Spleen (tissue), 11 donors: ENCODE results near the gene PHACTR1. TPM values are rescaled to one million over a fixed set of nuclear protein-coding genes. Genes with fewer than 3 reads are reported as not detected.

ENCODE experiments used
- DNase-seq: peaks from one replicate; pipeline ENCODE4 v3.0.0-alpha.2; 2020
- H3K27ac ChIP-seq, 8 donors: fragments of 200-600 bp; sonication (generic) in 7 of 8; 1 replicate in 4 of 8; 2 replicates in 4 of 8; pipeline versions ENCODE4 v1.5.0 to v1.8.0; 2016 to 2021; ENCODE audit warnings: inconsistent platforms in 4 of 8, mild to moderate bottlenecking in 4 of 8, moderate library complexity in 1 of 8
- H3K27me3 ChIP-seq, 7 donors: fragments of 200-600 bp; sonication (generic) in 6 of 7; replicated peaks in 1 of 7; 1 replicate in 4 of 7; 2 replicates in 3 of 7; pipeline versions ENCODE4 v1.5.0 to v1.8.0; 2016 to 2021; ENCODE audit warnings: inconsistent platforms in 3 of 7, mild to moderate bottlenecking in 1 of 7
- H3K36me3 ChIP-seq, 6 donors: fragments of 200-600 bp; sonication (generic) in 5 of 6; 1 replicate in 4 of 6; 2 replicates in 2 of 6; pipeline versions ENCODE4 v1.5.0 to v1.8.0; 2016 to 2021; ENCODE audit warnings: inconsistent platforms in 2 of 6
- H3K4me1 ChIP-seq, 6 donors: fragments of 200-600 bp; sonication (generic) in 5 of 6; 1 replicate in 3 of 6; 2 replicates in 3 of 6; pipeline versions ENCODE4 v1.5.0 to v1.8.0; 2016 to 2021; ENCODE audit warnings: inconsistent platforms in 3 of 6
- H3K4me3 ChIP-seq, 8 donors: fragments of 200-600 bp; sonication (generic) in 7 of 8; 1 replicate in 4 of 8; 2 replicates in 4 of 8; pipeline versions ENCODE4 v1.5.0 to v1.8.0; 2016 to 2021; ENCODE audit warnings: inconsistent platforms in 4 of 8, mild to moderate bottlenecking in 4 of 8, moderate library complexity in 2 of 8
- H3K9me3 ChIP-seq, 8 donors: fragments of 200-600 bp; sonication (generic) in 7 of 8; 1 replicate in 4 of 8; 2 replicates in 4 of 8; pipeline versions ENCODE4 v1.5.0 to v1.8.0; 2016 to 2021; ENCODE audit warnings: inconsistent platforms in 4 of 8
- POLR2A ChIP-seq, 3 donors: fragments of 450-650 bp; IDR thresholded peaks; one replicate each; pipeline ENCODE4 v1.5.1; 2017; ENCODE audit warnings: antibody characterized with exemption in 3 of 3, mild to moderate bottlenecking in 1 of 3
- POLR2AphosphoS5 ChIP-seq, 3 donors: sonication (generic); formaldehyde crosslinking; IDR thresholded peaks; one replicate each; pipeline ENCODE4 v1.5.1; 2017; ENCODE audit warnings: antibody characterized with exemption in 3 of 3
- WGBS, 5 donors: extraction: QIAGEN DNeasy Blood & Tissue Kit in 3 of 5; methylation state at CpG; one replicate each; pipeline versions ENCODE4 v1.1.5 to v1.1.7; 2013 to 2018; 5-methylcytosine and 5-hydroxymethylcytosine counted together
- intact Hi-C: fragments of 100-400 bp; cut with DNase I; formaldehyde crosslinking; loops from one replicate; pipeline ENCODE4 v1.15.0; 2023; ENCODE audit warnings: low total_unique reads
- polyA plus RNA-seq, 3 donors: library from polyadenylated mRNA; stranded (reverse); fragments of 200-250 nt; gene quantifications; one replicate each; pipeline ENCODE4 v1.2.1, GENCODE V29; 2013
- total RNA-seq, 7 donors: library from RNA; depleted of rRNA in 3 of 7; stranded (reverse); fragments of >200 nt in 3 of 7; fragmentation: NEBNext Ultra II Directional in 4 of 7; extraction: Animal tissue kit (Norgen Biotek cat#: 25700) in 4 of 7; gene quantifications; one replicate each; pipeline versions ENCODE4 v1.1.0 to v1.2.1, GENCODE V29; 2016 to 2021
- TF ChIP-seq, protein P1 (sequence below), 11 experiments: fragments of 200-600 bp in 7 of 11; fragments of 450-650 bp in 4 of 11; sonication (generic) in 4 of 11; IDR thresholded peaks in 8 of 11; conservative IDR thresholded peaks in 3 of 11; 1 replicate in 7 of 11; 2 replicates in 4 of 11; pipeline versions ENCODE4 v1.4.0 to v1.8.0; 2016 to 2021; ENCODE audit warnings: antibody characterized with exemption in 11 of 11, inconsistent platforms in 4 of 11, mild to moderate bottlenecking in 1 of 11
- donor health status: healthy with polysubstance abuse.
- donor health status: DM: no; HTN: no; CAD: no; lungs with moderate emphysema.
- donor health status: DM: no; HTN: no; CAD: no.
- donor health status: Bipolar disorder and iron deficiency.
- donor health status: healthy.
- donor health status: DM: no; HTN: no; CAD: no.
- donor health status: DM: yes; HTN: yes; CAD: no.

PHACTR1 gene
- total and polyA plus RNA-seq, 10 donors = 8.5 to 45.3 (median 30.8) TPM

DNA sequence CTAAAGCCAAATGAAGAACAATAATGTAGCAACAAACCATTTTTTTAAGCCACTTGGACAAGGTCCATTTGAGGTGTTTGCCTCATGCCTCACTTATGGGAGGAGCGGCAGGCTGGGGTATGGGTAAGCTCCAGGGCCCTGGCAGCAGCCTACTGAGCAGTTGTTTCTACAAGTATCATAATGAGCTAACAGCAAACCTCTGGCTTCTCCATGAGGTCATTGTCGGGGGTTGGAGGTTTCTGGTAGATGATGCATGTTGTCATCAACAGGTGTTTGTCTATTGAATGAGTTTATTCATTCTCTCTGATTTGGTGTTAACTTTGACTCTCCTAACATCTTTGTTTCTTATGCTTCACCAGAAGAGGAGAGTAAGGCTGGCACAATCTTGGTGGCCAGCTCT is 461.1 kb downstream of the PHACTR1 start:
- Histone ChIP-seq H3K27ac (no peak overlapping the region), H3K4me3 (no peak overlapping the region), H3K36me3 (no peaks in the 10 kb centered on the region), H3K4me1 (peaks cover 0 to 9% (median 4%) of the 10 kb centered on the region in 6 donors), H3K9me3 (no peaks in the 10 kb centered on the region), H3K27me3 (no peaks in the 10 kb centered on the region)
- no peak for TF ChIP-seq POLR2A (IDR thresholded peaks at IDR 0.05)
- no peak for TF ChIP-seq POLR2AphosphoS5 (IDR thresholded peaks at IDR 0.05)
- TF ChIP-seq, protein P1, sequence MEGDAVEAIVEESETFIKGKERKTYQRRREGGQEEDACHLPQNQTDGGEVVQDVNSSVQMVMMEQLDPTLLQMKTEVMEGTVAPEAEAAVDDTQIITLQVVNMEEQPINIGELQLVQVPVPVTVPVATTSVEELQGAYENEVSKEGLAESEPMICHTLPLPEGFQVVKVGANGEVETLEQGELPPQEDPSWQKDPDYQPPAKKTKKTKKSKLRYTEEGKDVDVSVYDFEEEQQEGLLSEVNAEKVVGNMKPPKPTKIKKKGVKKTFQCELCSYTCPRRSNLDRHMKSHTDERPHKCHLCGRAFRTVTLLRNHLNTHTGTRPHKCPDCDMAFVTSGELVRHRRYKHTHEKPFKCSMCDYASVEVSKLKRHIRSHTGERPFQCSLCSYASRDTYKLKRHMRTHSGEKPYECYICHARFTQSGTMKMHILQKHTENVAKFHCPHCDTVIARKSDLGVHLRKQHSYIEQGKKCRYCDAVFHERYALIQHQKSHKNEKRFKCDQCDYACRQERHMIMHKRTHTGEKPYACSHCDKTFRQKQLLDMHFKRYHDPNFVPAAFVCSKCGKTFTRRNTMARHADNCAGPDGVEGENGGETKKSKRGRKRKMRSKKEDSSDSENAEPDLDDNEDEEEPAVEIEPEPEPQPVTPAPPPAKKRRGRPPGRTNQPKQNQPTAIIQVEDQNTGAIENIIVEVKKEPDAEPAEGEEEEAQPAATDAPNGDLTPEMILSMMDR (IDR thresholded peaks at IDR 0.05 in 8 of 11, conservative IDR thresholded peaks at IDR 0.05 in 3 of 11) = no peak
- intact Hi-C loops = no loop called here
- WGBS, 5 donors = 80 to 96% (median 83%) methylated on average over 2 of the region's 2 CpGs
- DNase-seq = no peak

DNA sequence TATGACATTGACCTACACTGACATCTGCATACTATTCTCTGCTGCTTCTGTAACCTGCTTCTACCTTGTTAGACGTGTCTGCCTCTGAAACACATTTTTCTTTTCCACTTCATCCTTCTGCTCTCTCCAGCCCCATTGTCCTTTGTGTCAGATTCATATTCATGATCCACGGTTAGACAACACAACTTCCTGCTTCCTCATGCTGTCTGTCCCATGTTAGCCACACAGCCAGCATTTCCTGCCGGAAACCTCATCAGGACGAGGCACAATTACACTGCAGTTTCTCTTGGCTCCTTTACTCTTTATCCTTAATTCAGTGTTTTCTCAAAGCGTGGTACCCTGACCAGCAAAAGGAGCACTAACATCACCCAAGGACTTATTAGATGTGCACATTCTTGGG is 461.5 kb downstream of the PHACTR1 start:
- Histone ChIP-seq H3K4me3 (no peak overlapping the region), H3K27ac (no peak overlapping the region), H3K4me1 (peaks cover 0 to 9% (median 4%) of the 10 kb centered on the region in 6 donors), H3K27me3 (no peaks in the 10 kb centered on the region), H3K36me3 (no peaks in the 10 kb centered on the region), H3K9me3 (no peaks in the 10 kb centered on the region)
- WGBS, 5 donors = 6 to 18% (median 16%) methylated on average over 4 to 5 of the region's 5 CpGs
- intact Hi-C loops = no loop called here
- TF ChIP-seq POLR2A (IDR thresholded peaks at IDR 0.05) (no peak), POLR2AphosphoS5 (IDR thresholded peaks at IDR 0.05) (peak in 1 of 3 donors; percentile 6)
- DNase-seq = no peak

DNA sequence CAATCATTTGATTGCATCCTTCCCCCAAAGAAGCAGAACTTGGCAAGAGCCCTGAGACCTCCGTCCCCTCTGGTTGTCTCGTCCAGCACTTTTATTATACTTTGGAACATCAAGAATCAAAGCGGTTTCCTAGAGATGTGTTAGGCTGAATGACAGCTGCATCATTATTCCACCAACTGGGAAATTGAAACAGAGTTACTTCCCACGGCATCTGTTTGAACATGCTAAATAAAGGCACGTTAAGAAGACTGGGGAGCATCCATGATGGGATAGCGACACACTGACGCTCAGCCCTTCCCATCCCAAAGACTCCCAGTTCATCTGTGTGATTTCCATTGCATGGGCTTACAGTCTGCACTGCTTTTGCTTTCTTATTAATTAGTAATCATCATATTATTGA is 464.0 kb downstream of the PHACTR1 start:
- Histone ChIP-seq H3K36me3 (no peaks in the 10 kb centered on the region), H3K27me3 (no peaks in the 10 kb centered on the region), H3K4me1 (peaks cover 0 to 9% (median 4%) of the 10 kb centered on the region in 6 donors), H3K9me3 (no peaks in the 10 kb centered on the region), H3K27ac (no peak overlapping the region), H3K4me3 (no peak overlapping the region)
- 59 to 83% (median 68%) methylated on average over 7 of the region's 7 CpGs for WGBS, 5 donors
- intact Hi-C loops = no loop called here
- DNase-seq = no peak
- TF ChIP-seq POLR2A (IDR thresholded peaks at IDR 0.05) = no peak
- TF ChIP-seq POLR2AphosphoS5 (IDR thresholded peaks at IDR 0.05) = no peak
- TF ChIP-seq, protein P1 (IDR thresholded peaks at IDR 0.05 in 8 of 11, conservative IDR thresholded peaks at IDR 0.05 in 3 of 11) = no peak

DNA sequence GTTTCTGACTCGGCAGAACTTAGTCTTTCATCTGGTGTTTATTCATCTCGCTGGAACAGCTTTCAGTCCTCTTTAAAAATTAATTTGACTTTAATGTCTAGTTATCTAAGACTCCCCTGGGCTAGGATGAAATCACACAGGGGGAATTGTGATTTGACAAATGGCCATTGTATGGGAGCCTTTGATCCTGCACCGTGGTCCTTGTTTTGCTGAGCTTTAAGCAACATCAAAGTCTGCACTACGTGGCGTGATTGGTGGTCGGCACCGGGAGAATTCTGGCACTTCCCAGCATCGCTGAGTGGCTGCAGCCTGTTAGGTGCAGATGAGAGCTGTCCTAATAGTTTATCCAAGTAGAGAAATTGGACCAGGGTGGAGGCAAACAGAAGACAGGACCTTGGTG is 464.8 kb downstream of the PHACTR1 start:
- no peak for DNase-seq
- WGBS, 5 donors = 69 to 80% (median 76%) methylated on average over 8 of the region's 8 CpGs
- Histone ChIP-seq H3K9me3 (no peaks in the 10 kb centered on the region), H3K4me1 (peaks cover 0 to 9% (median 4%) of the 10 kb centered on the region in 6 donors), H3K27ac (no peak overlapping the region), H3K4me3 (no peak overlapping the region), H3K36me3 (no peaks in the 10 kb centered on the region), H3K27me3 (no peaks in the 10 kb centered on the region)
- intact Hi-C loops = no loop called here
- TF ChIP-seq POLR2AphosphoS5 (IDR thresholded peaks at IDR 0.05) (no peak), POLR2A (IDR thresholded peaks at IDR 0.05) (no peak)
- TF ChIP-seq, protein P1 (IDR thresholded peaks at IDR 0.05 in 8 of 11, conservative IDR thresholded peaks at IDR 0.05 in 3 of 11) = no peak
